Right lobe of liver (tissue), 4 donors: ENCODE data around the gene LDLRAD3.

ENCODE experiments used
- POLR2A ChIP-seq: fragments of 450-650 bp; IDR thresholded peaks from one replicate; pipeline ENCODE4 v1.6.1; 2017; ENCODE audit warnings: antibody characterized with exemption, mild to moderate bottlenecking
- TF ChIP-seq, protein P1 (sequence below), 4 donors: fragments of 200-600 bp in 3 of 4; fragments of 450-650 bp in 1 of 4; IDR thresholded peaks; one replicate each; pipeline versions ENCODE4 v1.5.1 to v1.8.0; 2016 to 2022; ENCODE audit warnings: antibody characterized with exemption in 4 of 4, mild to moderate bottlenecking in 2 of 4
- donor health status: DM: no; HTN: no; CAD: no.
- donor health status: DM: no; HTN: no; CAD: no.
- donor health status: DM: no; HTN: yes; CAD: no.

DNA sequence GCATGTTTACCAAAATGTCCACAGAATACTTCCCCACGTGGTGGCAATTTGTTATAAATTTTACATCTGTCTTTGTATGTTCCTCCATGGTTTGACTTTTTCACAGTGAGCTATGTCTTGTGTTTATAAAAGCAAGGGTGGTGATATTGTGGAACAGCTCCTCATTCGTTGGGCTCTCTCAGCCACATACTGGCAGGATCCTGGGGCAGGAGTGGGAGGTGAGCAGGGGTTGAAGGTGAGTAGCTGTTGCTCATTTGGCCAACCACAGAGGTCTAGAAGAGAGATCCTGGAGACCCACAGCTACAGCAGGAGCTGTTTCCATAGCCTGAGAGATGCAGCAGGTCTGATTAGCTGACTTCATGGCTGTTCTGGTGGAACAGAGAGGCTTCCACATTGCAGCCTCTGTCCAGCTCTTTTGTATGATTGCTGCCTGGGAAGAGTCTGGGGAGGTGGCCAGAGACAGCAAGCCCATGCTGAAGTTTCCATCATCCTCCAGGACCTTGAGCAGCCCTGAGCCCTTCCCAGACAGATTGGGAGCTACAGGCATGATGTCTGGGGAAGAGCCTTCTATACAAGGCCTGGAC is 128.1 kb downstream of the LDLRAD3 start:
- no peak for TF ChIP-seq POLR2A
- TF ChIP-seq, protein P1, sequence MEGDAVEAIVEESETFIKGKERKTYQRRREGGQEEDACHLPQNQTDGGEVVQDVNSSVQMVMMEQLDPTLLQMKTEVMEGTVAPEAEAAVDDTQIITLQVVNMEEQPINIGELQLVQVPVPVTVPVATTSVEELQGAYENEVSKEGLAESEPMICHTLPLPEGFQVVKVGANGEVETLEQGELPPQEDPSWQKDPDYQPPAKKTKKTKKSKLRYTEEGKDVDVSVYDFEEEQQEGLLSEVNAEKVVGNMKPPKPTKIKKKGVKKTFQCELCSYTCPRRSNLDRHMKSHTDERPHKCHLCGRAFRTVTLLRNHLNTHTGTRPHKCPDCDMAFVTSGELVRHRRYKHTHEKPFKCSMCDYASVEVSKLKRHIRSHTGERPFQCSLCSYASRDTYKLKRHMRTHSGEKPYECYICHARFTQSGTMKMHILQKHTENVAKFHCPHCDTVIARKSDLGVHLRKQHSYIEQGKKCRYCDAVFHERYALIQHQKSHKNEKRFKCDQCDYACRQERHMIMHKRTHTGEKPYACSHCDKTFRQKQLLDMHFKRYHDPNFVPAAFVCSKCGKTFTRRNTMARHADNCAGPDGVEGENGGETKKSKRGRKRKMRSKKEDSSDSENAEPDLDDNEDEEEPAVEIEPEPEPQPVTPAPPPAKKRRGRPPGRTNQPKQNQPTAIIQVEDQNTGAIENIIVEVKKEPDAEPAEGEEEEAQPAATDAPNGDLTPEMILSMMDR (IDR thresholded peaks at IDR 0.05), result no peak
